GM19324 (cell line): Measurements from ENCODE around the gene NKAIN2.

Experiments used
- ATAC-seq: cut with Tn5 transposase; IDR thresholded peaks from one replicate; pipeline ENCODE4 v1.9.1; 2021; ENCODE audit warnings: mild to moderate bottlenecking, moderate library complexity; ENCODE audit not compliant: unreplicated experiment, low FRiP score

The NKAIN2 gene

DNA sequence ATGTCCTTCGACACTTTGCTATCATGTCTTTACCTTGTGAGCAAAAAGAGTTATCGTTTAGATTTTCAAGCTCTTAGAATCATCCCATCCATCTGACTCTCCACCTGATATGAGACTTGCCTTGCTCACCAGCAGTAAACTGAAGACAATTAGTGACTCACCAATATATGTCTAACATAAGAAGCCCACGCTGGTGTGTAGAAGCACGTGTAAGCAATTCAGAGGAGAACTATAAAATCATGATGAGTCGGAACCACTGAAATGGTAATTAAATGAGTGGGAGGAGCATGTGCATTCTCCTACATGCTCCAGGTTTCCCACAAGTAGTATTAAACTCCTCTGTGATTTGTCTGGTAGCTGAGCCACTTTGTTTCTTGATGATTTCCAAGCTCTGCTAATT lies 977.0 kb downstream of the NKAIN2 start:
- no peak for ATAC-seq

- no peak for ATAC-seq
Measured at GRCh38 chr6:124783344-124783743, 979.7 kb downstream of the NKAIN2 start.

DNA sequence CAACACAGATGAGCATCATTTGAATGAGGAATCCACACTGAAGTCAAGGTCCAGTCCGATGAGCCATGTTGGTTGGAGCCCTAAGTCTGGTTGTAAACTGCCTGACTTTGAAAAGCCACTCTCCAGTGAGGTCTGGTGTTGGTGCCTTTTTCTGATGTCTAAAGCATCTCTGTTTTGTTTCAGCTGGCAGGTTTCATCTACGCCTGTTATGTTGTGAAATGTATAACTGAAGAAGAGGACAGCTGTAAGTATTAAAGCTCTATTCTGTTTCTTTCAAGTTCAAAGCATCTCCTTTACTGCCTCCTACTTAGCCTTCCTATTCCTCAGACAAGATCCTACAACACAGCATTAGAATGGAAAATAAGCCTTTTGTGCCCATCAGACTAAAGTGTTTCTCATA lies 987.5 kb downstream of the NKAIN2 start:
- no peak for ATAC-seq

GRCh38 chr6:124792386-124792785 lies 988.7 kb downstream of the NKAIN2 start:
- ATAC-seq: no peak

GRCh38 chr6:124793398-124793797 lies 989.7 kb downstream of the NKAIN2 start:
- ATAC-seq: no peak

- no peak for ATAC-seq
Measured at GRCh38 chr6:124795643-124796463, 992.2 kb downstream of the NKAIN2 start.

GRCh38 chr6:124796464-124796970 lies 992.9 kb downstream of the NKAIN2 start:
- no peak for ATAC-seq

DNA sequence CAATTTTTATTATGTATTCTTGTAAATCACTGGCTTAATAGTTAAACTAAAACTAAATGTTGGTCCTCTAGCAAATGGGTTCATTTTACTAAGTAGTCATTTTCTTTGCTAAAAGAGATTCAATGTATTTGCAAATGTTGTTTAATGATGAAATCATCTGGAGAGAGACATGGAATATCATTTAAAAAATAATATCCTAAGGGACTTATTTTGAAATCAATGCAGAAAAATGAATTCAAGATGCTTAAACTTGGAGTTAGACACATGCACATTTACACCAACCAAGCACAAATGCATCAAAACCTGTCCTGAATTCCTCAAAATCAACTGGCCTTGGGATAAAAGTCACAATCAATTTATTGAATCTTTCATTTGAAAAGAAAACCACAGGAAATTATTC lies 993.6 kb downstream of the NKAIN2 start:
- no peak for ATAC-seq

GRCh38 chr6:124798942-124799496 lies 995.4 kb downstream of the NKAIN2 start:
- ATAC-seq: no peak

- ATAC-seq: no peak
Measured at GRCh38 chr6:124799638-124800037, 996.0 kb downstream of the NKAIN2 start.

DNA sequence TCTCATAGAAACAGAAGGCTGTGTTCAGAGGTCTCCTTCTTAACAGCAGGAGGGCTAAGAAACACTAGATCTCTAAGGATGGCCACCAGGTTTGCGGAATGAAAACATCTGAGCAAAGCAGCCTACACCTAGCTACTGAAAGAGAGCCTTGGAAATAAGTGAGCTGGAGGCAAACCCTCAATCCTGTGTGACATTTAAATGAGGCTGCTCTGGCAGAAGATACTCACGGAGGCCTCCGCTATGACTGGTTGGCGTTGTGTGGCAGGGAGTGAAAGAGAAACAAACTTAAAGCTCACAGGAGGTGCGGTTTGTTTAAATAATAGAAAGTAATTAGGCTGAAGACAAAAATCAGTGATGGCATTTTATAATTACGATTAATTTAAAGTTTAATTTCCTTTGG lies 996.6 kb downstream of the NKAIN2 start:
- no peak for ATAC-seq

DNA sequence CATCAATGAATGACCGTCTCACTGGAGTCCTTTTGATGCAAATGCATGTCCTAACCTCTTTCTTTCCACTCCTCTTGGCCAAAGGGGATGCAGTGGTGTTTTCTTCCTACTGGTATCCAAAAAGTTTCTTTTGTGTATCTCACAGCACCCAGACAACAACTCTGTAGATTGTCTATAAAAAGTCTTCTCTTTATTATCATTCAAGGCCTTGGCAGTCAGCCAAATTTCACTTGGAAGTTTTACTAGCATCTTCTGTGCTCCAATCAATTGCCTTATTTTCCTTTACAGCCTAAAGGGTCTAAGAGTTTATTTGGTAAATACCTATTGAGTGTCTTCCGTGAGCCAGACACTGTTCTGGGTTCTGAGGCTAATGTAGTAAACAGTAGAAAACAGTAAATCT lies 1008.4 kb downstream of the NKAIN2 start:
- no peak for ATAC-seq

DNA sequence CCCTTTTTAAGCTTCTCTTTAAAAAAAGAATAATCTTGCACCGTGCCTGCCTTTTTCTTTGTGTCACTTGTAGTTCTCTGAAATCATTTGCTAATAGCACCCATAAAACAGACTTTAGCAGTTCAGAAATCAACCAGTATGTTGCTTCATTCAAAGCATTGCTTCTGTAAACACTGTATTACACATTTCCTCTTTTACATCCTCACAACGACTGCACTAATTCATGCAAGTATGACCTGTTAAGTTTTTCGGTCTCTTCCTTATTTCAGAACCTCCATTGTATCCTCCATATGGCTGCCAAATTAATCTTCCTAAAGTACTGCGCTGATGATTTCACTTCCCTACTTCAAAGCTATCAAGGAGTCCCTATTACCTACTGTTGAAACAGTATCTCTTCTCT lies 1015.7 kb downstream of the NKAIN2 start:
- ATAC-seq: no peak

DNA sequence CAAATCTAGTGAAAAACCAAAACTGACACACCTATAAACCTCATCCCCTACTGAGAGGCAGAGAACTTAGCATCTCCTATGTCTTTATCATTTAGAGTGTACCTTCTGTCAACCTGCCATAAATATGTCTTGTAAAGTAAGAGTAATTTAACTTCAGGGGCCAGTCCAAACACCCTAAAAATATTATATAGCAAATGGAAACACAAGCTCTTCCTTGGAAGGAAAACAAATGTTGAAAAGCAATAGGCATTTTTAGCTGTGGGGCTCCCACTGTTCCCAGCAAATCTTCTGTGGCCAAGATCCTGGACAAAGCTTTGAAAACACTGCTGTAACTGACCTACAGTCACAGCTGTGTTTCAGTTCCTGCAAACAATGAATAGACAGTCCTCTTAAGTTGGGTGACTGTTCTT lies 1018.5 kb downstream of the NKAIN2 start:
- ATAC-seq: no peak

DNA sequence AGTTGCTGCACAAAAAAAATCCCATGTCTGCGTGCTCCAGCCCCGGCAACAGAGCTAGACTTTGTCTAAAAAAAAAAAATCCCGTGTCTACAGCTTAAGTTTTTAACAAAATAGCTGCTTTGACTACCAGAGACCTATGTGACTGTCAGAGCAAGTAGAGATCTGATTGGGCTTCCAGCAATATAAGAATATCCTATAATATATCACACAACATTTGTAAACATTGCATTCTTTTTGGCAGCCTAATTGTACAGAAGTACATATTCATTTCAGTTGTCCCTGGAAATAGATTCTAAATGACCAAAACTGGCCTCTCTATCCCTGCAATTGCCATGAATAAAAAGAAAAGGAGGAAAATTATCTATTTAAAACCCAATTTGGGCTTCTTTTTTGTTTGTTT lies 1019.1 kb downstream of the NKAIN2 start:
- ATAC-seq: no peak

DNA sequence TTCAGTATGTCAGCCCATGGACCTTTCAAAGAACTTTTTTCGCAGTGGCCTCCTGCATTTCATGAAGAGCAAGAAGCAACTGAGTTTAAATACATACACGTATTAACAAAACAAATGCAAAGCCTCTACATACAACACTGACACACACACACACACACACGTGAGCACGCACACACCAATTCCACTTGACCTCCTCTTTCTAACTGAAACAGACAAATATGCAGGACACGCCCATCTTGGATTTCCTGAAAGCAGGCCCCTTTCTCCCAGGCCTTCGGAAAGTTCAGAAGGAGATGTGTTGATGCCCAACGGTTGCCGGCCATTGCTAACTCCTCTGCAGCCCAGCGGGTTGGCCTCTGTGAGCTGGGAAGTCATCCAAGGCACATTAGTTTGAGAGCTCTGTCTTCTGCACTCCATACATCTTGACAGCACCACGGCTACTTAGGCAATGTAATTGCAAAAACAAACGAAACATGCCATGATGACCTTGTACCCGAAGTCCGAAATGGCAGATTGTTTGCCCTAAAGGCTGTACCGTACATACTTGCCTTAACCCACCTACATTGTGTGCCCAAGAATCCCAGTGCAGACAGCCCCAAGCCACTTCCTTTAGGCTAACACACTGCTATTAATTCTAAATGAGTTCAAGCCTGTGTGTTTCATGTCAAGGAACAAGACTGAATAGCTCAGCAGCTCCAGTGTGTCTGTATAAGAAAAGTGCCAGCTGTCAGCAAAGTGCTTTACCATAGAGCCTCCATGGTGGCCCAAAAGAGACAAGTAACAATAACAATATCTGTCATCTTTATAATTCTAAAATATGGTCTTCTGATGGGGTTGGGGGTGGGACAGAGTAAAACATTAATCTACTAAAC lies 1019.8 kb downstream of the NKAIN2 start:
- no peak for ATAC-seq

GRCh38 chr6:124825564-124825963 lies 1021.9 kb downstream of the NKAIN2 start:
- ATAC-seq: no peak

- ATAC-seq: no peak
Measured at GRCh38 chr6:124829822-124830221, 1026.2 kb downstream of the NKAIN2 start.

DNA sequence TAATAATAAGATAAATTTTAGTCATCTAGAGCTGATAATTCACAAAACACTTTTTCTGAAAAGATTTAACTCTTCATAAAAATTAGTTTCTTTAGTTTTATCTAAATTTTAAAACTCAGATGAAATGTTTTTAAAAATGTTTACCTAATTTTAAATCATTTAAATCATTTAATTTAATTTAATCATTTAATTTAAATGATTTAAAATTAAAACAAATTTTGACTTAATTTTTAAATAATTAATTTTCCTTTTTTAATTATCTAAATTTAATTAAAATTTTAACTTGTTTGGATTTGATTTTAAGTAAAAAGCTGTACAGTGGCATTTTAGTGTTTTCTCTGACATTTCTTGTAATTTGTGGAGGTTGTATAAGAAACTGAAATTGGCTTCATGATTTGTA lies 1026.8 kb downstream of the NKAIN2 start:
- no peak for ATAC-seq

DNA sequence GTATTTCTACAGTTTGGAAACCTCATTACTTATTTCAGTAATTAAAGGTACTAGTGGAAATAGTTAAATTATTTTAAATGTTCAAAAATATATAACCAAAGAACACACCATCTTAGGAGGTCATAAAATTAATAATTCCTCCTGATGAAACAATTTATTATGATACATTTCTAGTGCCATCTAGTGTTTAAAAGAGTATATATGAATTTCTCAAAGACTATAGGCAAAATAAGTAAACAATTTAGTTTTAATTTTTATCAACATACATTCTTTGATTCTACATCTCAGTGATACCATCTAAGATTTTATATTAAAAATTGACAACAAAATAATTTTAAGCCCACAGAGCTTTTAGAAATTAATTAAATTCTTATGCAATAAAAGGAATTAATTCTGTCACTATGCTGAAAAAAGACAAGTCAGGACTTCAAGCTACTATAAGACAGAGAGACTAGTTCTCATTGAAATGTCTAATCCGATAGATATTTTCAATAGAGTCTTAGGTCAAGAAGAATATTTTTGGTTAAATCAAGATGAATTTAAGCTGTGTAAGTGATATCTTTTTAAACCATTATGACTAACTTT lies 1050.8 kb downstream of the NKAIN2 start:
- no peak for ATAC-seq

- no peak for ATAC-seq
Measured at GRCh38 chr6:124857746-124858145, 1054.1 kb downstream of the NKAIN2 start.
